Measurements from ENCODE around the gene GARNL3.

Gene GARNL3

GRCh38 chr9:127264462-127265219 is at the start of gene GARNL3:
Gene GARNL3 (plus strand): TSS chr9:127264774. CDS start chr9:127264878, 104 bp downstream.
- no peak for DNase-seq

- no peak for DNase-seq
Observed at GRCh38 chr9:127215268-127216209, 49.0 kb upstream of the GARNL3 start.

GRCh38 chr9:127216210-127216887 is 48.2 kb upstream of the GARNL3 start:
- DNase-seq: no peak

GRCh38 chr9:127216888-127217217 is 47.7 kb upstream of the GARNL3 start:
- no peak for DNase-seq

- no peak for DNase-seq
Observed at GRCh38 chr9:127218818-127219217, 45.8 kb upstream of the GARNL3 start.

- no peak for DNase-seq
Observed at GRCh38 chr9:127219520-127219919, 45.1 kb upstream of the GARNL3 start.

GRCh38 chr9:127221695-127222094 is 42.9 kb upstream of the GARNL3 start:
- DNase-seq: no peak

- no peak for DNase-seq
Observed at GRCh38 chr9:127222388-127223095, 42.0 kb upstream of the GARNL3 start.

- DNase-seq: no peak
Observed at GRCh38 chr9:127223266-127223665, 41.3 kb upstream of the GARNL3 start.

GRCh38 chr9:127223810-127224177 is 40.8 kb upstream of the GARNL3 start:
- DNase-seq: no peak

GRCh38 chr9:127224178-127224882 is 40.2 kb upstream of the GARNL3 start:
- peak; percentile 94 for DNase-seq

GRCh38 chr9:127224883-127225739 is 39.5 kb upstream of the GARNL3 start:
- DNase-seq: peak; percentile 95

- DNase-seq: no peak
Observed at GRCh38 chr9:127225801-127226625, 38.6 kb upstream of the GARNL3 start.

GRCh38 chr9:127229691-127230417 is 34.7 kb upstream of the GARNL3 start:
- DNase-seq: no peak

GRCh38 chr9:127231666-127232065 is 32.9 kb upstream of the GARNL3 start:
- DNase-seq: no peak

GRCh38 chr9:127232833-127233549 is 31.6 kb upstream of the GARNL3 start:
- no peak for DNase-seq

- DNase-seq: no peak
Observed at GRCh38 chr9:127233550-127233949, 31.0 kb upstream of the GARNL3 start.

- no peak for DNase-seq
Observed at GRCh38 chr9:127233989-127234388, 30.6 kb upstream of the GARNL3 start.

- DNase-seq: no peak
Observed at GRCh38 chr9:127237801-127238200, 26.8 kb upstream of the GARNL3 start.
